Fibroblast of lung (primary cell): Measurements from ENCODE around the gene FAXC. TPM values are rescaled to one million over a fixed set of nuclear protein-coding genes. Genes with fewer than 3 reads are reported as not detected.

Experiments used
- DNase-seq, 2 donors: peaks; one replicate each; pipeline versions ENCODE4 v3.0.0 to v3.0.0-alpha.2; 2010; ENCODE audit warnings: low read depth in 2 of 2
- H2AFZ ChIP-seq: 2 replicates; pipeline ENCODE4 v1.5.1; 2012; ENCODE audit warnings: low read length, control low read depth, inconsistent platforms
- H3K27ac ChIP-seq: 2 replicates; pipeline ENCODE4 v1.5.1; 2011; ENCODE audit warnings: low read length, control low read depth; ENCODE audit not compliant: insufficient read depth
- H3K27me3 ChIP-seq: 2 replicates; pipeline ENCODE4 v1.5.1; 2011; ENCODE audit warnings: mild to moderate bottlenecking, low read length; ENCODE audit not compliant: control insufficient read depth, insufficient read depth
- H3K36me3 ChIP-seq: 2 replicates; pipeline ENCODE4 v1.5.1; 2011; ENCODE audit warnings: low read length; ENCODE audit not compliant: control insufficient read depth, insufficient read depth
- H3K4me1 ChIP-seq: 2 replicates; pipeline ENCODE4 v1.5.1; 2011; ENCODE audit warnings: low read length; ENCODE audit not compliant: control insufficient read depth, insufficient read depth; ENCODE audit errors: extremely low read depth
- H3K4me2 ChIP-seq: 2 replicates; pipeline ENCODE4 v1.5.1; 2011; ENCODE audit warnings: low read length, control low read depth; ENCODE audit not compliant: insufficient read depth; ENCODE audit errors: extremely low read depth
- H3K4me3 ChIP-seq, 4 experiments: fragments of 200-600 bp in 1 of 4; sonication (generic) in 1 of 4; replicated peaks in 1 of 4; 2 replicates each; pipeline ENCODE4 v1.5.1; 2011 to 2016; ENCODE audit warnings: low read length in 4 of 4, low read depth in 3 of 4, mild to moderate bottlenecking in 3 of 4, control low read depth in 2 of 4, inconsistent platforms in 1 of 4, mixed read lengths in 1 of 4; ENCODE audit not compliant: insufficient read depth in 1 of 4; ENCODE audit errors: control extremely low read depth in 1 of 4
- H3K79me2 ChIP-seq: 2 replicates; pipeline ENCODE4 v1.5.1; 2012; ENCODE audit warnings: mild to moderate bottlenecking, low read length, inconsistent platforms; ENCODE audit not compliant: control insufficient read depth, insufficient read depth
- H3K9ac ChIP-seq: 2 replicates; pipeline ENCODE4 v1.5.1; 2011; ENCODE audit warnings: mild to moderate bottlenecking, low read length, control low read depth; ENCODE audit not compliant: insufficient read depth
- H3K9me3 ChIP-seq: 2 replicates; pipeline ENCODE4 v1.5.1; 2012; ENCODE audit warnings: low read depth, low read length; ENCODE audit not compliant: control insufficient read depth, insufficient read depth
- H4K20me1 ChIP-seq: 2 replicates; pipeline ENCODE4 v1.5.1; 2011; ENCODE audit warnings: low read length; ENCODE audit not compliant: control insufficient read depth, insufficient read depth; ENCODE audit errors: extremely low read depth
- EZH2 ChIP-seq: IDR thresholded peaks from 2 replicates; pipeline ENCODE4 v1.5.1; 2012; ENCODE audit warnings: low read length, control low read depth, mild to moderate bottlenecking; ENCODE audit errors: missing control alignments
- polyA plus RNA-seq, 2 donors: library from polyadenylated mRNA; depleted of rRNA in 1 of 2; stranded (reverse) in 1 of 2; unstranded in 1 of 2; fragments of >200 nt; gene quantifications; 2 replicates each; pipeline ENCODE4 v1.2.1, GENCODE V29; 2011 to 2012; ENCODE audit warnings: missing spikeins in 1 of 2
- total RNA-seq: library from RNA; depleted of rRNA; stranded (reverse); fragments of >200 nt; gene quantifications from 2 replicates; pipeline ENCODE4 v1.2.1, GENCODE V29; 2014
- TF ChIP-seq, protein P1 (sequence below), 2 donors: IDR thresholded peaks in 1 of 2; conservative IDR thresholded peaks in 1 of 2; 1 replicate in 1 of 2; 2 replicates in 1 of 2; pipeline ENCODE4 v1.5.1; 2011 to 2012; ENCODE audit warnings: low read length in 2 of 2, control low read depth in 1 of 2, inconsistent platforms in 1 of 2, low read depth in 1 of 2, mild to moderate bottlenecking in 1 of 2

Gene FAXC
- total and polyA plus RNA-seq, 2 donors (not counting 1 experiment from before 2014, with no cell fraction given), result 0.17 to 2.7 TPM

DNA sequence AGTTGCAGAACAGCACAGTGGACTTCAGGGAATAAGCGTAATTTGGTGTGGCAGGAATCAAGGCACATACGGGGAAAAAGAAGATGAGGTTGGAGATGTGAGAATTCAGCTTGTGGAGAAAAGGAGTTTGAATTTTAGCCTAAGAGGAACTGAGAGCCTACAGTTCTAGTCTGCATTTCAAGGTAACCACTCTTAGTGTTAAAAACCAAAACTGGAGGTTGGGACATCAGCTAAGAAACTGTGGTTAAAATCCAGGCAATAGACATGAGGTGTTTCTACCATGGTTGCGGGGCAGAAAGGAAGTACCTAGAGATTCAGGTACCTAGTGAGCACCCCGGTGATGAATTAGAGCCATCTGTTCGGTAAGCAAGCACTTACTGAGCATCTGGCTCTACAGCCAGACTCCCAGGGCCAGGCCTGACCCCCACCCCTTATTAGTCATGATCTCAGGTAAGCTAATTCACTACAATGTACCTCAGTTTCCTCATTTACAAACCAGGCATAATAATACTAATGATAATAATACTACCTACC lies 44.4 kb downstream of the FAXC start:
- H4K20me1 ChIP-seq, result no peaks in the 10 kb centered on the region
- no peaks in the 10 kb centered on the region for H3K36me3 ChIP-seq
- no peak overlapping the region for H3K9ac ChIP-seq
- no peak overlapping the region for H3K4me2 ChIP-seq
- H3K27me3 ChIP-seq, result no peaks in the 10 kb centered on the region
- no peaks in the 10 kb centered on the region for H3K4me1 ChIP-seq
- TF ChIP-seq, protein P1, sequence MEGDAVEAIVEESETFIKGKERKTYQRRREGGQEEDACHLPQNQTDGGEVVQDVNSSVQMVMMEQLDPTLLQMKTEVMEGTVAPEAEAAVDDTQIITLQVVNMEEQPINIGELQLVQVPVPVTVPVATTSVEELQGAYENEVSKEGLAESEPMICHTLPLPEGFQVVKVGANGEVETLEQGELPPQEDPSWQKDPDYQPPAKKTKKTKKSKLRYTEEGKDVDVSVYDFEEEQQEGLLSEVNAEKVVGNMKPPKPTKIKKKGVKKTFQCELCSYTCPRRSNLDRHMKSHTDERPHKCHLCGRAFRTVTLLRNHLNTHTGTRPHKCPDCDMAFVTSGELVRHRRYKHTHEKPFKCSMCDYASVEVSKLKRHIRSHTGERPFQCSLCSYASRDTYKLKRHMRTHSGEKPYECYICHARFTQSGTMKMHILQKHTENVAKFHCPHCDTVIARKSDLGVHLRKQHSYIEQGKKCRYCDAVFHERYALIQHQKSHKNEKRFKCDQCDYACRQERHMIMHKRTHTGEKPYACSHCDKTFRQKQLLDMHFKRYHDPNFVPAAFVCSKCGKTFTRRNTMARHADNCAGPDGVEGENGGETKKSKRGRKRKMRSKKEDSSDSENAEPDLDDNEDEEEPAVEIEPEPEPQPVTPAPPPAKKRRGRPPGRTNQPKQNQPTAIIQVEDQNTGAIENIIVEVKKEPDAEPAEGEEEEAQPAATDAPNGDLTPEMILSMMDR (conservative IDR thresholded peaks at IDR 0.05 in 1 of 2, IDR thresholded peaks at IDR 0.05 in 1 of 2; ENCODE audit: low read depth in 1 of 2, low read length in 2 of 2), result no peak
- TF ChIP-seq EZH2, result no peak
- no peak for DNase-seq
- no peaks in the 10 kb centered on the region for H3K79me2 ChIP-seq
- no peak overlapping the region for H3K4me3 ChIP-seq
- no peak overlapping the region for H3K27ac ChIP-seq
- no peak overlapping the region for H2AFZ ChIP-seq
- H3K9me3 ChIP-seq, result no peaks in the 10 kb centered on the region

DNA sequence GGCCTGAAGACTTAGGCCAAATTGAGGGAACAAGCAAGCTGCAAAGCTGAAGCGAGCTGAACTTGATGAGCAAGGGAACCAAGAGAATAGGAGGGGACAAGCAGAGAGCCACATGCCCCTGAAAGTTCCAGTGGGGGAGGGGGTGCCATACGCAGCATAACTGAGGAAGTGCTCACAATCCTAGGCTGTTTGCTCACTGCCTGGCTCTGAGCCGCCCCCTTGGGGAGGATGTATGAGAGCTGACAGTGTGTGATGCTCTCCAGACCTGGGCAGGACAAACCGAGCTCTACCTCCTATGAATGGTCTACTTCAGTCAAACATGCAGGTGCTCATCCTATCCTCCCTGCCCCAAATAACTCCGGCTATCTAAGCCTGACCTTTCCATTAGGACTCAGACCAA lies 52.1 kb downstream of the FAXC start:
- H3K4me1 ChIP-seq, result no peaks in the 10 kb centered on the region
- no peak for TF ChIP-seq EZH2
- TF ChIP-seq, protein P1 (conservative IDR thresholded peaks at IDR 0.05 in 1 of 2, IDR thresholded peaks at IDR 0.05 in 1 of 2; ENCODE audit: low read depth in 1 of 2, low read length in 2 of 2), result no peak
- no peaks in the 10 kb centered on the region for H3K9me3 ChIP-seq

DNA sequence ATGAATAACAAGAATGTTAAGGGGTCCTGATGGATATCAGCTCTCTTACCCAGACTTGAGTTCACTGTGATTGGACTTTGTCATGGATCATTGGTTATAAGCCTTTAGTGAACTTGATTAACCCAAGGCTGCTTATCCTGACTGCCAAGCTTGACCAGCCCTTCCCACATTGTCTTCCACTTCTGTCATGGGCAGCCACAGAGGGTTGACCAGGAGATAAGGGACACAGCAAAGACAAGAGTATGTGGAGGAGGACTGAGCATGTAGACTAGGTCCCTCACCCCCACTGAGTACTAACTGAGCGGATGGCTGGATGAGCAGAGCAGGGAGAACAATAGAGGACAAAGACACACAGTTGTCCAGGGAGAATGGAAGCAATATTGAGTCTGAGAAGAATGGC lies 52.5 kb downstream of the FAXC start:
- no peak overlapping the region for H3K4me2 ChIP-seq
- no peaks in the 10 kb centered on the region for H3K79me2 ChIP-seq
- TF ChIP-seq EZH2, result no peak
- TF ChIP-seq, protein P1 (conservative IDR thresholded peaks at IDR 0.05 in 1 of 2, IDR thresholded peaks at IDR 0.05 in 1 of 2; ENCODE audit: low read depth in 1 of 2, low read length in 2 of 2), result no peak

More for the DNA sequence above, 52.1 kb downstream of the FAXC start:
- no peak overlapping the region for H3K9ac ChIP-seq
- no peak overlapping the region for H3K27ac ChIP-seq
- no peaks in the 10 kb centered on the region for H3K79me2 ChIP-seq
- H3K4me2 ChIP-seq, result no peak overlapping the region
- no peak overlapping the region for H3K4me3 ChIP-seq
- no peak for DNase-seq
- no peaks in the 10 kb centered on the region for H4K20me1 ChIP-seq
- no peaks in the 10 kb centered on the region for H3K27me3 ChIP-seq
- no peaks in the 10 kb centered on the region for H3K36me3 ChIP-seq
- no peak overlapping the region for H2AFZ ChIP-seq

More for the DNA sequence above, 52.5 kb downstream of the FAXC start:
- no peaks in the 10 kb centered on the region for H3K36me3 ChIP-seq
- H3K27me3 ChIP-seq, result no peaks in the 10 kb centered on the region
- H3K4me1 ChIP-seq, result no peaks in the 10 kb centered on the region
- no peak overlapping the region for H3K27ac ChIP-seq
- no peak for DNase-seq
- H3K4me3 ChIP-seq, result no peak overlapping the region
- H3K9ac ChIP-seq, result no peak overlapping the region
- no peak overlapping the region for H2AFZ ChIP-seq
- H4K20me1 ChIP-seq, result no peaks in the 10 kb centered on the region
- H3K9me3 ChIP-seq, result no peaks in the 10 kb centered on the region
